Panc1 (cell line): ENCODE data around the gene GREB1. TPM values are rescaled to one million over a fixed set of nuclear protein-coding genes. Genes with fewer than 3 reads are reported as not detected.

Experiments used
- ATAC-seq: fragments of 200-7000 bp; cut with Tn5 transposase; 2 replicates; pipeline ENCODE4 v1.9.1; 2020; ENCODE audit warnings: mild to moderate bottlenecking, moderate library complexity
- BruUV-seq: library from RNA; stranded (reverse); fragments of 400-500 nt; replicated peaks from 2 replicates; lab custom pipeline; 2021; lab: Mats Ljungman, UMichigan
- CTCF ChIA-PET: fragments of 300-600 bp; sonication (Branson Sonifier 250); formaldehyde crosslinking; loops from one replicate; lab custom pipeline; 2022; ENCODE audit warnings: antibody characterized with exemption; lab: Charles Lee
- POLR2A ChIA-PET: fragments of 300-600 bp; sonication (Branson Sonifier 250); formaldehyde crosslinking; loops from one replicate; lab custom pipeline; 2022; ENCODE audit warnings: antibody characterized with exemption; lab: Charles Lee
- DNase-seq: peaks from one replicate; pipeline ENCODE4 v3.0.0-alpha.2; 2010; ENCODE audit warnings: low read depth, low spot score
- H3K27ac ChIP-seq: 2 replicates; pipeline ENCODE4 v1.5.1; 2011; ENCODE audit warnings: mild to moderate bottlenecking, low read length, inconsistent platforms
- H3K27me3 ChIP-seq: fragments of 200-500 bp; sonication (Bioruptor generic); 2 replicates; pipeline ENCODE4 v1.6.0; 2014; ENCODE audit warnings: low read length, inconsistent platforms; ENCODE audit not compliant: control insufficient read depth, insufficient read depth
- H3K36me3 ChIP-seq: fragments of 200-500 bp; sonication (Bioruptor generic); 2 replicates; pipeline ENCODE4 v1.5.1; 2014; ENCODE audit warnings: inconsistent platforms, mild to moderate bottlenecking, low read length, moderate library complexity; ENCODE audit not compliant: control insufficient read depth, insufficient read depth
- H3K4me1 ChIP-seq: 2 replicates; pipeline ENCODE4 v1.5.1; 2011; ENCODE audit warnings: inconsistent platforms, mild to moderate bottlenecking, low read length, moderate library complexity; ENCODE audit not compliant: control insufficient read depth, insufficient read depth
- H3K4me3 ChIP-seq, 2 experiments: 2 replicates each; pipeline ENCODE4 v1.5.1; 2011 to 2012; ENCODE audit warnings: low read depth in 2 of 2, low read length in 2 of 2, mild to moderate bottlenecking in 2 of 2, inconsistent platforms in 1 of 2, moderate library complexity in 1 of 2
- H3K9me3 ChIP-seq: fragments of 200-500 bp; sonication (Bioruptor generic); 2 replicates; pipeline ENCODE4 v1.5.1; 2014; ENCODE audit warnings: low read depth, mild to moderate bottlenecking, inconsistent platforms, low read length, moderate library complexity; ENCODE audit not compliant: control insufficient read depth, insufficient read depth
- POLR2AphosphoS5 ChIP-seq: IDR thresholded peaks from 2 replicates; pipeline ENCODE4 v1.6.1; 2012; ENCODE audit warnings: mild to moderate bottlenecking, low read depth, low read length, moderate library complexity
- SIN3A ChIP-seq: IDR thresholded peaks from 2 replicates; pipeline ENCODE4 v1.6.1; 2012; ENCODE audit warnings: low read depth, mild to moderate bottlenecking, low read length, moderate library complexity, borderline replicate concordance; ENCODE audit not compliant: insufficient read depth
- TCF7L2 ChIP-seq: IDR thresholded peaks from 2 replicates; pipeline ENCODE4 v1.6.1; 2011; ENCODE audit warnings: mild to moderate bottlenecking, low read depth, low read length, inconsistent platforms
- in situ Hi-C: cut with HindIII; loops from 2 replicates; pipeline ENCODE4 v1.10.0; 2016; ENCODE audit warnings: low sequenced_read_pairs, low pct_unique_long_range_greater_than_20kb
- intact Hi-C: fragments of 100-400 bp; cut with micrococcal nuclease; formaldehyde crosslinking; loops from one replicate; pipeline ENCODE4 v1.10.0; 2022; ENCODE audit not compliant: unreplicated experiment
- total RNA-seq: library from RNA; stranded (reverse); gene quantifications from one replicate; pipeline ENCODE4 v1.2.1, GENCODE V29; 2021; ENCODE audit not compliant: unreplicated experiment
- TF ChIP-seq, protein P1 (sequence below): fragments of 450-650 bp; IDR thresholded peaks from 2 replicates; pipeline ENCODE4 v1.5.1; 2017; ENCODE audit warnings: mild to moderate bottlenecking
- TF ChIP-seq, protein P2 (sequence below), 2 experiments: IDR thresholded peaks; 2 replicates each; pipeline ENCODE4 v1.6.1; 2011 to 2012; ENCODE audit warnings: low read depth in 2 of 2, control low read depth in 1 of 2, low read length in 1 of 2, mild to moderate bottlenecking in 1 of 2, moderate library complexity in 1 of 2; ENCODE audit not compliant: insufficient read depth in 1 of 2

The GREB1 gene
- total RNA-seq, 1 experiment from 2014 or later: 0.90 TPM

DNA sequence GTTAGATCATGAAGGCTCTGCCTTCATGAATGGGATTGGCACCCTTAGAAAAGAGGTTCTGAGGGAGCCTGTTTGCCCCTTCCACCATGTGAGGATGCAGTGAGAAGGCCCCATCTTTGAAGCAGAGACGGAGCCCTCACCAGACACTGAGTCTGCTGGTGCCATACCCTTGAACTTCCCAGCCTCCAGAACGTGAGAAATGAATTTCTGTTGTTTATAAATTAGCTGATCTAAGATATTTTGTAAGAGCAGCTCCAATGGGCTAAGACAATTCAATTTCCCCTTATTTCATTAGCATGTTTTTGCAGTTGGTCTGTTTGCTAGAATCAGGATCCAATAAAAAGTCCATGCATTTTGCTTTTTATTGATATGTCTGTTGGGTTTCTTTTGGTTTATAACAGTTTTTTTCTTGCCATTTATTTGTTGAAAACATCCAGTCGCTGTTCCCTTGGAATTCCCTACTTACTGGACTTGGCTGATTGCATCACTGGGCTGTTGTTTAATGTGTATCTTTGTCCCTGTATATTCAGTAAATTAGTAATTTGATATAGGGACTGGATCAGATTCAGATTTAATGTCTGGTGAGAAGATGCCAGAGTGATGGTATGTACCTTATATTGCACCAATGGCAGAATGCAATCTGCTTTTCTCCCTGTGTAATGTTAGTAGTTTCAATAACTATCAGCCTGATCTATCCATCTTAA is 24.0 kb upstream of the GREB1 start:
- no peaks in the 10 kb centered on the region for H3K4me1 ChIP-seq
- H3K27ac ChIP-seq: no peak overlapping the region
- in situ Hi-C loops (no loop called here), intact Hi-C loops (no loop called here)
- no TSS peak for BruUV-seq
- DNase-seq (no peak), ATAC-seq (no peak)
- TF ChIP-seq, protein P1, sequence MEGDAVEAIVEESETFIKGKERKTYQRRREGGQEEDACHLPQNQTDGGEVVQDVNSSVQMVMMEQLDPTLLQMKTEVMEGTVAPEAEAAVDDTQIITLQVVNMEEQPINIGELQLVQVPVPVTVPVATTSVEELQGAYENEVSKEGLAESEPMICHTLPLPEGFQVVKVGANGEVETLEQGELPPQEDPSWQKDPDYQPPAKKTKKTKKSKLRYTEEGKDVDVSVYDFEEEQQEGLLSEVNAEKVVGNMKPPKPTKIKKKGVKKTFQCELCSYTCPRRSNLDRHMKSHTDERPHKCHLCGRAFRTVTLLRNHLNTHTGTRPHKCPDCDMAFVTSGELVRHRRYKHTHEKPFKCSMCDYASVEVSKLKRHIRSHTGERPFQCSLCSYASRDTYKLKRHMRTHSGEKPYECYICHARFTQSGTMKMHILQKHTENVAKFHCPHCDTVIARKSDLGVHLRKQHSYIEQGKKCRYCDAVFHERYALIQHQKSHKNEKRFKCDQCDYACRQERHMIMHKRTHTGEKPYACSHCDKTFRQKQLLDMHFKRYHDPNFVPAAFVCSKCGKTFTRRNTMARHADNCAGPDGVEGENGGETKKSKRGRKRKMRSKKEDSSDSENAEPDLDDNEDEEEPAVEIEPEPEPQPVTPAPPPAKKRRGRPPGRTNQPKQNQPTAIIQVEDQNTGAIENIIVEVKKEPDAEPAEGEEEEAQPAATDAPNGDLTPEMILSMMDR: no peak
- TF ChIP-seq TCF7L2: no peak
- TF ChIP-seq POLR2AphosphoS5: no peak
- no peaks in the 10 kb centered on the region for H3K36me3 ChIP-seq
- no peaks in the 10 kb centered on the region for H3K27me3 ChIP-seq
- ChIA-PET CTCF (no interaction called here), POLR2A (no interaction called here)
- H3K4me3 ChIP-seq: no peak overlapping the region
- no peaks in the 10 kb centered on the region for H3K9me3 ChIP-seq

DNA sequence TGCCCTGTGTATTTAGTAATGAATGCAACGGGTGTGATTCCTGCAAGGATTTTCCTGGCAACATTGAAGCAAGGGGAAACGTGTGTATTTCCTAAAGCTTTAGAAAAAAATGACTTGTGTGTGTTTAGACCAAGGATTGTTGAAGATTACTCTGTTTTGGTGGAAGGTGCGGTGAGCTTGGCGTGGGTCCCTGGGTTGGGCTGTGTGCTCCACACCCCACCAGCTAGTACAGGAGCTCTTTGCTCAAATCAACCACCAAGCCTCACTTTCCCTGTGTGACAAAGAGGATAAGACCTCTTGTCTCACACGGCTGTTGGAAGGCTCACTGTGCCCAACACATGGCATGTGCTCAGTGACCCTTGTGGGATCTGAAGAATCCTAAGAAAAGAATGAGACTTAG is 21.4 kb upstream of the GREB1 start:
- H3K36me3 ChIP-seq: no peaks in the 10 kb centered on the region
- DNase-seq (no peak), ATAC-seq (no peak)
- H3K4me1 ChIP-seq: no peaks in the 10 kb centered on the region
- H3K27me3 ChIP-seq: 0 out of 2 replicates have a peak, but pooled peaks cover 2% of the 10 kb centered on the region
- CTCF ChIA-PET: no interaction called here
- no peaks in the 10 kb centered on the region for H3K9me3 ChIP-seq
- POLR2A ChIA-PET: no interaction called here
- intact Hi-C loops: no loop called here
- H3K4me3 ChIP-seq: no peak overlapping the region
- TF ChIP-seq POLR2AphosphoS5 (no peak), TCF7L2 (no peak), SIN3A (no peak)
- TF ChIP-seq, protein P2, sequence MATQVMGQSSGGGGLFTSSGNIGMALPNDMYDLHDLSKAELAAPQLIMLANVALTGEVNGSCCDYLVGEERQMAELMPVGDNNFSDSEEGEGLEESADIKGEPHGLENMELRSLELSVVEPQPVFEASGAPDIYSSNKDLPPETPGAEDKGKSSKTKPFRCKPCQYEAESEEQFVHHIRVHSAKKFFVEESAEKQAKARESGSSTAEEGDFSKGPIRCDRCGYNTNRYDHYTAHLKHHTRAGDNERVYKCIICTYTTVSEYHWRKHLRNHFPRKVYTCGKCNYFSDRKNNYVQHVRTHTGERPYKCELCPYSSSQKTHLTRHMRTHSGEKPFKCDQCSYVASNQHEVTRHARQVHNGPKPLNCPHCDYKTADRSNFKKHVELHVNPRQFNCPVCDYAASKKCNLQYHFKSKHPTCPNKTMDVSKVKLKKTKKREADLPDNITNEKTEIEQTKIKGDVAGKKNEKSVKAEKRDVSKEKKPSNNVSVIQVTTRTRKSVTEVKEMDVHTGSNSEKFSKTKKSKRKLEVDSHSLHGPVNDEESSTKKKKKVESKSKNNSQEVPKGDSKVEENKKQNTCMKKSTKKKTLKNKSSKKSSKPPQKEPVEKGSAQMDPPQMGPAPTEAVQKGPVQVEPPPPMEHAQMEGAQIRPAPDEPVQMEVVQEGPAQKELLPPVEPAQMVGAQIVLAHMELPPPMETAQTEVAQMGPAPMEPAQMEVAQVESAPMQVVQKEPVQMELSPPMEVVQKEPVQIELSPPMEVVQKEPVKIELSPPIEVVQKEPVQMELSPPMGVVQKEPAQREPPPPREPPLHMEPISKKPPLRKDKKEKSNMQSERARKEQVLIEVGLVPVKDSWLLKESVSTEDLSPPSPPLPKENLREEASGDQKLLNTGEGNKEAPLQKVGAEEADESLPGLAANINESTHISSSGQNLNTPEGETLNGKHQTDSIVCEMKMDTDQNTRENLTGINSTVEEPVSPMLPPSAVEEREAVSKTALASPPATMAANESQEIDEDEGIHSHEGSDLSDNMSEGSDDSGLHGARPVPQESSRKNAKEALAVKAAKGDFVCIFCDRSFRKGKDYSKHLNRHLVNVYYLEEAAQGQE (IDR thresholded peaks at IDR 0.05; ENCODE audit: insufficient read depth in 1 of 2, low read depth in 2 of 2, low read length in 1 of 2): no peak
- TF ChIP-seq, protein P1: no peak
- BruUV-seq: no TSS peak
- no peak overlapping the region for H3K27ac ChIP-seq
- in situ Hi-C loops: no loop called here
